Right lobe of liver (tissue), 4 donors: Measurements from ENCODE around the gene CHST8.

Experiments
- CTCF ChIP-seq, 4 donors: fragments of 200-600 bp in 3 of 4; fragments of 450-650 bp in 1 of 4; IDR thresholded peaks; one replicate each; pipeline versions ENCODE4 v1.5.1 to v1.8.0; 2016 to 2022; ENCODE audit warnings: antibody characterized with exemption in 4 of 4, mild to moderate bottlenecking in 2 of 4
- POLR2A ChIP-seq: fragments of 450-650 bp; IDR thresholded peaks from one replicate; pipeline ENCODE4 v1.6.1; 2017; ENCODE audit warnings: antibody characterized with exemption, mild to moderate bottlenecking
- donor health status: DM: no; HTN: no; CAD: no.
- donor health status: DM: no; HTN: no; CAD: no.
- donor health status: DM: no; HTN: yes; CAD: no.

DNA sequence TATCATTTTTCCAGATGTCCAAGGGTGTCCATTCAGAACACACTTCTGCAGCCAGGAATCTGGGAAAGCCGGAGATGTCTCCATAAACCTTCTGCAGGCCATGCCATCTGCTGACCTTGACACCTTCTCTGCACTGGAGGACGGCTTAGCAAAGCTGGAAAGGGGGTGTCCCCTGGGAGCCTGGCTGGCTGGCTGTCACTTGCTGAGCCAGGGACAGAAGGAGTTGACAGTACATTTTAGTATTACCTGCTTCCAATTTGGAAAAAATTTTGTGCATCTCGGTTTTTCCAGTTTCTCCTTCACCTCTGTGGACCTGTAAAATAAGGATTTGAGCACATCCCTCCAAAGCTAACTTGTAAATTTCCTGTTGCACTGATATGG is 8.1 kb upstream of the CHST8 start:
- no peak for TF ChIP-seq CTCF (IDR thresholded peaks at IDR 0.05)
- TF ChIP-seq POLR2A, result no peak
